ENCODE results near the gene HINT2. TPM values are rescaled to one million over a fixed set of nuclear protein-coding genes. Genes with fewer than 3 reads are reported as not detected.

HINT2 gene
- total RNA-seq, 1 experiment from 2014 or later, result 33.9 TPM

GRCh38 chr9:35847792-35848572 lies 33.1 kb upstream of the HINT2 start:
- DNase-seq, result no peak
- Mint-ChIP-seq H3K27ac (ENCODE audit: unreplicated experiment) (no peak overlapping the region), H3K36me3 (ENCODE audit: insufficient read depth, unreplicated experiment) (no peaks in the 10 kb centered on the region), H3K9me3 (ENCODE audit: low read depth, unreplicated experiment) (no peaks in the 10 kb centered on the region), H3K27me3 (ENCODE audit: unreplicated experiment) (peaks cover 12% of the 10 kb centered on the region), H3K4me1 (ENCODE audit: low read depth, unreplicated experiment) (peaks cover 11% of the 10 kb centered on the region), H3K4me3 (ENCODE audit: low read depth, unreplicated experiment) (no peak overlapping the region)
- TF ChIP-seq CTCF (IDR thresholded peaks at IDR 0.05; ENCODE audit: unreplicated experiment), result no peak
- BruUV-seq (replicated peaks), result no TSS peak
- CTCF ChIA-PET, result no interaction called here
- intact Hi-C loops (cut with micrococcal nuclease; ENCODE audit: unreplicated experiment), result no loop called here

GRCh38 chr9:35845824-35846771 lies 31.3 kb upstream of the HINT2 start:
- Mint-ChIP-seq H3K27ac (ENCODE audit: unreplicated experiment) (no peak overlapping the region), H3K27me3 (ENCODE audit: unreplicated experiment) (no peaks in the 10 kb centered on the region), H3K4me1 (ENCODE audit: low read depth, unreplicated experiment) (peaks cover 11% of the 10 kb centered on the region), H3K9me3 (ENCODE audit: low read depth, unreplicated experiment) (no peaks in the 10 kb centered on the region), H3K36me3 (ENCODE audit: insufficient read depth, unreplicated experiment) (no peaks in the 10 kb centered on the region), H3K4me3 (ENCODE audit: low read depth, unreplicated experiment) (no peak overlapping the region)
- no peak for TF ChIP-seq CTCF (IDR thresholded peaks at IDR 0.05; ENCODE audit: unreplicated experiment)
- intact Hi-C loops (cut with micrococcal nuclease; ENCODE audit: unreplicated experiment), result no loop called here
- BruUV-seq (replicated peaks), result no TSS peak
- CTCF ChIA-PET, result no interaction called here
- no peak for DNase-seq

- DNase-seq, result peak; percentile 52
- intact Hi-C loops (cut with micrococcal nuclease; ENCODE audit: unreplicated experiment), result no loop called here
- H3K4me1 Mint-ChIP-seq (ENCODE audit: low read depth, unreplicated experiment), result peaks cover 11% of the 10 kb centered on the region
- H3K27ac Mint-ChIP-seq (ENCODE audit: unreplicated experiment), result peak overlapping the region; percentile 10
- H3K4me3 Mint-ChIP-seq (ENCODE audit: low read depth, unreplicated experiment), result no peak overlapping the region
- H3K36me3 Mint-ChIP-seq (ENCODE audit: insufficient read depth, unreplicated experiment), result no peaks in the 10 kb centered on the region
- H3K9me3 Mint-ChIP-seq (ENCODE audit: low read depth, unreplicated experiment), result no peaks in the 10 kb centered on the region
- no TSS peak for BruUV-seq (replicated peaks)
- H3K27me3 Mint-ChIP-seq (ENCODE audit: unreplicated experiment), result peaks cover 4% of the 10 kb centered on the region
- CTCF ChIA-PET, result interaction anchor here (0.9 kb wide), 1 partner anchor 33 kb away, joined by 3 read pairs; the partner anchor contains the start of gene SPAG8
- no peak for TF ChIP-seq CTCF (IDR thresholded peaks at IDR 0.05; ENCODE audit: unreplicated experiment)
Measured at GRCh38 chr9:35844628-35845270, 29.9 kb upstream of the HINT2 start.

GRCh38 chr9:35842795-35843194 lies 28.0 kb upstream of the HINT2 start:
- intact Hi-C loops (cut with micrococcal nuclease; ENCODE audit: unreplicated experiment), result no loop called here
- CTCF ChIA-PET, result interaction anchor here (0.5 kb wide), 1 partner anchor 66 kb away, joined by 4 read pairs; no protein-coding TSS in a partner anchor
- H3K9me3 Mint-ChIP-seq (ENCODE audit: low read depth, unreplicated experiment), result no peaks in the 10 kb centered on the region
- no peak for TF ChIP-seq CTCF (IDR thresholded peaks at IDR 0.05; ENCODE audit: unreplicated experiment)
- no peaks in the 10 kb centered on the region for H3K36me3 Mint-ChIP-seq (ENCODE audit: insufficient read depth, unreplicated experiment)
- no peak overlapping the region for H3K4me3 Mint-ChIP-seq (ENCODE audit: low read depth, unreplicated experiment)
- DNase-seq, result no peak
- no TSS peak for BruUV-seq (replicated peaks)
- no peak overlapping the region for H3K27ac Mint-ChIP-seq (ENCODE audit: unreplicated experiment)
- peaks cover 11% of the 10 kb centered on the region for H3K4me1 Mint-ChIP-seq (ENCODE audit: low read depth, unreplicated experiment)
- H3K27me3 Mint-ChIP-seq (ENCODE audit: unreplicated experiment), result peaks cover 17% of the 10 kb centered on the region
